Measurements from ENCODE around the gene MAP3K9.
"Not testable (repeated sequence)": the region's sequence is repeated elsewhere in the genome, so short reads cannot be mapped to it uniquely, and the experiment has no call there.

The MAP3K9 gene

DNA sequence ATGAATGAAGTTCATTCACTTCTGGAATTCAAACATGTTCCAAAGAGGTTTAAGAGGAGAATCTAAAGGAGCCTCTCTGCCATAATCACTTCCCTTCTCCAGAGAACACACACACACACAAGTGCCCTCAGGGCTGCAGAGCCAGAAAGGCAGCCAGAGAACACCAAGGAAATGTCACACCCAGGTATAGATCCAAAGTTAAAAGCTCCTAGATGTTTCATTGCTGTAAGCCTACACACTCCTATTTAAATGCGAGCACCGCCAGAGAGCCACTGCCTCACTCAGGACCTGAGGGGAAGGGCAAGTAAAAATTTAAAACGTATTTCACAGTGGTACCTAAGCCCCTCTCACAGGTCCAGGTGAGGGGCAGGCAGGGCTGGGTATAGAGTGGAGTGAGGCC is 85.2 kb downstream of the MAP3K9 start:
- DNase-seq (ENCODE audit: low spot score) = no peak

DNA sequence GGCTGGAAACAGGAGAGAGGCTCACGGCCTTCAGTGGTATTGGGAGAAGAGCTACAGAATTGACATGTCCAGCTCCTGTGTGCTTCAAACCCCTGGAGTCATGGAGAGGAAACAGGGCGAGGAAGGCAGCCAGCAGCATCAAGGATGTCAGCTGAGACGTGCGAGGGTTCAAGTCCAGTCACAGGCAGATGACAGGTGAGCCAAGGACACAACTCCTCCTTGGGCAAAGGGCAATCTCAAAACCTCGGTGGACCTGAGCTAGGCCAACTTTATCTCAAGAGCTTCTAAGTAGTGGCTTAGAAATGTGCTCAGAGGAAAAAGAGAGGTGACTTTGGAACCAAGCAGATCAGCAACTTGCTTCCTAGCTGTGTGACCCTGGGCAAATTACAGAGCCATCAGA is 86.0 kb downstream of the MAP3K9 start:
- no peak for DNase-seq (ENCODE audit: low spot score)

DNA sequence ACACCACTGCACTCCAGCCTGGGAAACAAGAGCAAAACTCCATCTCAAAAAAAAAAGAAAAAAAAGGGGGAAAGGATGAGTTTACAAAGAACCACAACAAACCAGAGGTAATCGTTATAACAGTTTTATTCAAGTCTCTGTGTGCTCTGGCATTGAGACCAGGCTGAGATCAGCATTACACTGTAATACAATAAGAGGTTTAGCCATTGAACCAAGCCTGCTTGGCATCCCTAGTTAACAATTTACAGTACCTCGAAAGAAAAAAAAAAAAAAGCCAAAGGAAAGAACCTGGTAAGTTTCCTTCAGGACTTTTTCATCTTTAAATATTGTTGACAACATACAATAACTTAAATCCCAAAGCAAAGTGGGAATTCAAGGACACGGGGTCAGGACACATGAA is 86.9 kb downstream of the MAP3K9 start:
- no peak for DNase-seq (ENCODE audit: low spot score)

DNA sequence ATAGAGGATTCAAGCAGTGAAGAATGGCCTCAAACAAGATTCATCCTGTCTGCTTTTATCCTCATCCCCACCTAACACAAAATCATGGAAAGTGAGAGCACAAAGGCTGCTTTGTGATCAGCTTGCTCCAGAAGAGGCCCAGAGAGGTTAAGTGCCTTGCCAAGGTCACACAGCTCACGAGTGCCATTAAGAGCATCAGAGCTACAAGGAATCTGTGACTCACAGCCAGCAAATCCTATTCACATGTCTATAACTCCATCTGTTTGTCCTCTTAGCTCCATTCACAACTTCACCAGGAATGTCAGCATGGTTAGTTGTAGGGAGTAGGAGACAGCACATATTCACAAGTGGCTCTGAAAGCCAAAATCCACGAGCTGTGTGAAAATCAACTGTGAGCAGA is 87.8 kb downstream of the MAP3K9 start:
- DNase-seq (ENCODE audit: low spot score) = no peak

DNA sequence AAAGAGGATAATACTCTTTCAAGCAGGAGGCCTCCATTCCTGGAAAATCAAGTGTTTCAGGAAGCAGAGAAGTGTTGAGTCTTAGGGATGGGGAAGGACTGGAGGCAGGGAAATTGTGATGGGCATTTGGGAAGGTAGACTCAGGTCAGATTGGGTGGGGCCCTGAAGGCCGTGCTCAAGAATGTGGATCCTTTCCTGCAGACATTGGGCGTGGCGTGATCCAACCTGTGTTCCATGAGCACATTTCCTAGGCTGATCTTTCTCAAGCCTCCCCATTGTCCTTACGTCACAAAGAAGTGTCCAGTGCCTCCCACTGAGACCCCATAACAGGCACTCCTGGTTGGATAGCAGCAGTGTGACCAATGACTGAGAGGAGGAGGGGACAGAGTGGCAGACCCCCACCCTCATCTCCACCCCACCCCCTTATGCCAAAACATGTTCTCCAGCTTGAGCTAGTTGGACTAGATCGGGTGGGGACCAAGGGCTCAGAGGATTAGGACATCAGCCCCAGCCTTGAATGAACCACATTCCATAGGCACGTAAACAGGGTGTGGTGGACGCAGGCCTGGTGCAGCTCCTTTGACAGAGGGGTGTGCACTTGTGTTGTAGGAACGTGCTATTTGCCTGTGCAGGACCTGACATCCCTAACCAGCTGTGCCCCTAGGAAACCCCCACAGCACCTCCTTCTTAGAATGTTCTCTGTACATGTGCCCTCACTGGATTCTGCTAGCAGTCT is 90.8 kb downstream of the MAP3K9 start:
- DNase-seq (ENCODE audit: low spot score) = no peak

DNA sequence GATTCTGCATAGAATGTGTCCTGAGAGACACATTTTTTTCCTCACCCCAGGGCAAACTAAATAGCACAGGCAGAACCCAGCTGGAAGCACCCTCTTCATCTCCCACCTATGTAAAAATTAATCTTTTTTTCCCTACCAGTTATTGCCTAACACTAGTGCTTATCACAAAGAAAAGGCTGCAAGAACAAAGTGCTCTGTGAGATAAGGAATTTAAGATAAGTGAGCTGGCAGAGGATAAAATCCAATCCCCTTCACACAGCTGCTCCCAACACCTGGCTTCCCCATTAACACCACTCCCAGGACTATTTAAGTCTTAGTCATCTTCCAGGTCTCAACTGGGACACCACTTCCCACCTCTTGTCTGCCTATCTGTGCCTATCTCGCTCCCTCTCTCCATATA is 92.4 kb downstream of the MAP3K9 start:
- no peak for DNase-seq (ENCODE audit: low spot score)

DNA sequence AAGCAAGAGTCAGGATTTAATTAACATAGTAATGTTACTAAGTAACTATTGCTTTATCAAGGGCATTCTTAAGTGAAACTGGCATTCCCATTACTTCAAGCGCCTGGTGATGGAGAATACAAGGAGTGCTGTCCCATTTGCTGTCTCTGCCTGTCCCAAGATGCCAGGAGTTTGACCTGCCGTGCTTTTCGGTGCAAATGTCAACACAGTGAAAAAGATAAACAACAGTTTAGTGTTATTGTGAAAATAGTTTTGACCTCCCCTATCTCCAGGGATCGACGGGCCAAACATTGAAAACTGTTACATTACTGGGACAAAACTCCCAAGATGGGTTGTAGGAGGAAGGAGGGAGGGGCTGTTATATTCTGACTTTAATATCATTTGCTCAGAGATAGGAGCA is 92.8 kb downstream of the MAP3K9 start:
- no peak for DNase-seq (ENCODE audit: low spot score)

DNA sequence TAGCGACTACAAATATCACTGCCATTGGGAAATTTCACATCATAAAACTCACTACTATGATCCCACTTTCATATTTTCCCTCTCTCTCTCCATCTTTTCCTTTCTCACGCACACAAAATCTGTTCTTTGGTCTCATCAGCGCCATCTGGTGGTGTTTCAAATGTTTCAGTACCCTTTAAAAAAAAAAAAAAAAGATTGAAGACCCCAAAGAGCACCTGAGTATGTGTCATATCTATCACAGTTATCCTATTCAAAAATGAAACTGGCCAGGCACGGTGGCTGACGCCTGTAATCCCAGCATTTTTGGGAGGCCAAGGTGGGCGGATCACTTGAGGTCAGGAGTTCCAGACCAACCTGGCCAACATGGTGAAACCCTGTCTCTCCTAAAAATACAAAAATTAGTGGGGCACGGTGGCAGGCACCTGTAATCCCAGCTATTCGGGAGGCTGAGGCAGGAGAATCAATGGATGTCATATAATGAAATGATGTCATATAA is 95.2 kb downstream of the MAP3K9 start:
- DNase-seq (ENCODE audit: low spot score) = no peak

DNA sequence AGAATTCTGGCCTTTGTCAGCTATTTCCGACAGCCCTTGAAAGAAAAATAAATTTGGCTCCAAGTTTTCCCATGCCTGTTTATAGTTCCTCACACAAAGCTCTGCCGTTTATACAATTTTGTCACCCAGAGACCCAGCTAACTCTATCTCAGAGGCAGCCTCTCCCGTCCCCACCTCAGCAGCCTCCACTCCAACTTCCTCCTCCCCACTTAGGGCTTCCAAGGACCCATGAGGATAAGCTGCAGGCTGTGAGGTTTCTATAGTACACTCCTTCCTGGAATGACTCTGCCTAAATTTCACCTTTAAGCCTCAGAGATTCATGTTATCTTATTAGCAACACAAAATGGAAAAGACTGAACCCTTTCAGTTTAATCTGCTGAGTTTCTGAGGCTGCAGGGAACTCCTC is 95.8 kb downstream of the MAP3K9 start:
- no peak for DNase-seq (ENCODE audit: low spot score)

DNA sequence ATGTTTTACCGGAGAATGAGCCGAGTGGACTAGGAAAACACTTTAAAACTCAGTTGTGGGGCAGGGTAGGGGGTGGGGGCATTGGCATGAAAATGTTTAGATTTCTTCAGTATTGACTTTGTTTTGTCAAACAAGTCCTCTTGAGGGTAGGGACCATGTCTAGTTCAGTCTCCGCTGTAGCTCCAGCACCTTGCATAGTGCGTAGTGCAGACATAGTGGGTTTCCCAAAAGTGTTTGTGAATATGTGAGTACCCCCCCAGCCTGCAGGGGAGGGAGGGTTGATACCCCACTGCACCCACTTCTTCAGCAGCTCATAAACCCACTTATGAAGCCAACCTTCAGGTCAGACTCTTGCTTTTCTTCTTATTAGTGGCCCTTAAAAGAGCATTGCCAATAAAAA is 96.2 kb downstream of the MAP3K9 start:
- no peak for DNase-seq (ENCODE audit: low spot score)

DNA sequence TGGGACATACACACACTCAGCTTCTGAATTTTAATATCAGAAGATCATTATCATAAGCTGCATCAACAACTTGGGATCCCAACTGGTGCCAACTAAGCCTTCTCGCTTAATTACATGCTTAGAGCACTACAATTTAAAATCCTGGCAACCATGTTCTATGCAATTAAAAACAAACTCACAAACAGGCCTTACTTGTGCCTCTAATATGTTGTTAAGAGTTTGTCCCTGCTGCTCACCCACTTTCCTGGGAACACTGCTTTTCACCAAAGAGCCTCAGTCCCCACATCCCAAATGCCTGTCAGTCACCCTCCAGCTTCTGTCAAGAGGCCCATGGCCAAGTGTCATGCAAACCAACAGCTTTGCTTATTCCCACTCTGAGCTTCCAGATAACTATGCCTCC is 97.9 kb downstream of the MAP3K9 start:
- DNase-seq (ENCODE audit: low spot score) = no peak

DNA sequence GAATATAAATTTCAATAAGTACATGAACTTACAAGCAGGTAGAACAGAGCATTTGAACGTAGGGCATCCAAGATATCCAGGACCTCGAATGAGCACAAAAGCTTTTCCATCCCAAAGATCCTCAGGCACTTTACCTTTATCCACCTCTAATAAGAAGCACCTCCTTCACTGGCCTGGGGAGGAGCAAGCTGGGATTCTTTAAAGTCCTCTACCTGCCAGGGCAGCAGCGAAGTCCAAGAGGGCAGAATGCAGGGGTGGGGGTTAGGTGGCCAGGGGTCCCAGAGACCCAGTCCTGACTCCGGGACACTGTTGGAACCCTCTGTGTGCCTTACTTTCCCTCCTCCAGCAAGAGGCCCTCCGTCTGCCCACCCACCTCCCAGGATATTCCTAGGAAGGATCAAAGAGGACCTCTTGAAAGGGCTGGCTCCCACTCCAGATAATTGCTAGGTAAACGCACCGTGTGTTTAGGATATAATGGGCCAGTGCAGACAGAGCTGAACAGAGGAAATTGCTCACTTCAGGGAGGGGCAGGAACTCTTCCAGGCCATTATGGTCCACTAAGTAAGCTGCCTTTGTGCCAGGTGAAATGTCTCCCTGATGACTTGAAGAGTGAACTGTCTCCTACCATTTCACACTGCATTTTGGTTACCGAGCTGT is 99.5 kb downstream of the MAP3K9 start:
- DNase-seq (ENCODE audit: low spot score) = no peak

DNA sequence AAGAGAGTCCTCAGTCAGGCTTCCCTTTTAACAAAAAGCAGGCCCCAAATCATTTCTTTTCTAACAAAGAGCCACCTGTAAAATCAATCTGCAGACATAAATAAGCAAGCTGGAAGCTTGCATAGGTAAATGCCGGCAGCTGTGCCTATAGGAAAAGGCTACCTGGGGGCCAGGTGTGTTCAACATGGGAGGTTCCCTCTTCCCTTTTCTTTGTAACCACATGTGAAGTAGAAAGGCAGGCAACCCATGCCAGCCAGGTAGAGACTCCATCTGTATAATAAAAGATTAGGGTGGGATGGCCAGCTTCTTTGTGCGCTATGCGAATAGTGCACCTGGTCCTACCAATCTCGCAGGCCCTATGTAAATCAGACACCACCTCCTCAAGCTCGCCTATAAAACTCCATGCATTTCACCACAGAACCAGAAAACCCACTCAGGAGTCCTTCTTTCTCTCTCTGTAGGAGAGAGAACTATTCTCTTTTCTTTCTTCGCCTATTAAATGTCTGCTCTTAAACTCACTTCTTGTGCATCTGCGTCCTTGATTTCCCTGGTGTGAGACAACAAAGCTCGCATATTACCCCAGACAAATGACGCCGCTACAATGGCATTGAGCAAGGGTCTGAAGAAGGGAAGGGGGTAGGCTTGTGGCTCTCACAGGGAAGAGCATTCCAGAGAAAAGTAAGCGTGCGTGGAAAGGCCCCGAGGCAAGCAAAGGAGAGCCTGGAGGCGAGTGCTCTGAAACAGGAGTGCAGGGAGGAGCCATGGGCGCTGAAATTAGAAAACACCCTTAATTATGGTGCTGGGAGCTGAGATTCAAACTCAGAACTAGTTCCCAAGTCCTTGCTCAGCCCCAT is 100.4 kb downstream of the MAP3K9 start:
- DNase-seq (ENCODE audit: low spot score) = no peak

DNA sequence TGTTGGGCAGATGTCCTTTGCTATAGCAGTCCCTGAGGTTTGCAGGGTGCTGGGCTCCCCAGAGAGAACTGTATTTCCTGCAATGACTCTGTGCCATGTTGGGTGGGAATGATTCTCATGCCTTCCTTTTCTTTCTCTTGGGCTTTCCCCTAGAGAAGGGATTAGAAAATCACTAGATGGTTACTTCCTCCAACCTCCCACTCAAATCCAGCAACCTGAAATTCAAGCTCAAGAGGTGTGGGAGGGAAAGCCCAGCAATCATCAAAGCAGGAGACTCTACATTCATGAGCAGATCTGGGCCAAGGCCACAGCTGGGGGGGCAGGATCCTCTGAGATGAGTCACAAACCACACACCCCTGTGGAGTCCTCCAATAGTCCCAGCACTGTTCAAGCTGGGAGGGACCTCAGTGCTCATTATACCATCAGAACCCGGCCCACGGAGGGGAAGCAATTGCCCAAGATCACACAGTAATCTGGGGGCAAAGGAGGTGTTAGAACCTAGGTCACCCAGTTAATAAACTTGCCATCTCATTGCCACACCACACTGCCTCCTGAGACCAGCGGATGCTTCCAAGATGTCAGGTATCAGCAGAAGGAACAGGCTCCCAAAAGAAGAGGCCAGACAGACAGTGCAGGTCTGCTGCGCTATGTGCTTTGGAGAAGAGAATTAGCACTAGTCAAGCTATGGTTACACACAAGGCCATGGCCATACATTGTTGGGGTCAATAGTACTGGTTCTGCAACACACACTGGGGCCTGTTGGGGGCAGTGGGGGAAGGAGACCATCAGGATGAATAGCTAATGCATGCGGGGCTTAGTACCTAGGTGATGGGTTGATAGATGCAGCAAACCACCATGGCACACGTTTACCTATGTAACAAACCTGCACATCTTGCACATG is 101.9 kb downstream of the MAP3K9 start:
- no peak for DNase-seq (ENCODE audit: low spot score)

DNA sequence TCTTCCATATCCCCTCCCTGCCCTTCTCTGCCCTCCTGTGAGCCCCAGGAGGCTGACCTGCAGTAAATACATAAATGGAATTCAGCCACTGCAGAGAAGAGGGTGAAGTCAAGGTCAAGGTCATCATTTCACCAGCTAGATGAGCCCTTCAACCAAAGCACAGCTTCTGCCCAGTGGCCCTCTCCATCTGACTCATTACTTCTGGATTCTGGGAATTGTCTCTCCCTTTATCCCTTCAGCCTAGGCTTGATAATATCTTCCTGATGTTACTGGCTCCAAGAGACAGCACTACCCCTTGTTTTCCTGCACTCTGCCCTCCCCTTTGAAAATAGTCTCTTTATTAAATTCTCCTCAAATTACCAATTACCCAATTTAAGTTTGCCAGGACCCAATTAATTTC is 103.1 kb downstream of the MAP3K9 start:
- no peak for DNase-seq (ENCODE audit: low spot score)

DNA sequence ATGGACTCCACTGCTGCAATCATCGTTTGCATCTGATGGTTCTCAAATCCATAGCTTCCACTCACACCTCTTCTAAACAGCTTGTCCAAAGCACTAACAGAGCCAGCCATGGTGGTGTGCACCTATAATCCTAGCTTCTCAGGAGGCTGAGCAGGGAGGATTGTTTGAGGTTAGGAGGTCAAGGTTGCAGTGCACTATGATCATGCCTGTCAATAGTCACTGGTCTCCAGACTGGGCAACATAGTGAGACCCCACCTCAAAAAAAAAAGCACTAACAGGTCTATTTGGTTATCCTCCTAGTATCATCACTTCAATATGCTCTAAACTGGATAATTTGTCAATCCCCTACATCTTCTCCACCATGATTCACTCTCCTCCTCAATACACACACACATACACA is 104.4 kb downstream of the MAP3K9 start:
- DNase-seq (ENCODE audit: low spot score) = no peak

DNA sequence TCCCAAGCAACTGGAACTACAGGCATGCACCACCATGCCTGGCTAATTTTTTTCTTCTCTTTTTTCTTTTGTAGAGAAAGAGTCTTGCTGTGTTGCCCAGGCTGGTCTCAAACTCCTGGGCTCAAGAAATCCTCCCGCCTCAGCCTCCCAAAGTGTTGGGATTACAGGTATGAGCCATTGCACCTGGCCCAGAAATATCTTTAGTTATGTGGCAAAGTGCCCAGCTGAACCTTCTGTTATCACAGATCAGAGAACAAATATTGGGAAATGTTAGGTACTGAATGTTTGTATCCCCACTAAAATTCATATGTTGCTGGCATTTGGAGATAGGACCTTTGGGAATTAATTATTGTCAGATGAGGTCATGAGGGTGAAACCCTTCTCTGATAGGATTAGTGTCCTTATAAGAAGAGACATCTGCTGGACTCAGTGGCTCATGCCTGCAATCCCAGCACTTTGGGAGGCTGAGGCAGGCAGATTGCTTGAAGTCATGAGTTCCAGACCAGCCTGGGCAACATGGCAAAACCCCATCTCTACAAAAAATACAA is 105.6 kb downstream of the MAP3K9 start:
- not testable (repeated sequence) for DNase-seq (ENCODE audit: low spot score)

DNA sequence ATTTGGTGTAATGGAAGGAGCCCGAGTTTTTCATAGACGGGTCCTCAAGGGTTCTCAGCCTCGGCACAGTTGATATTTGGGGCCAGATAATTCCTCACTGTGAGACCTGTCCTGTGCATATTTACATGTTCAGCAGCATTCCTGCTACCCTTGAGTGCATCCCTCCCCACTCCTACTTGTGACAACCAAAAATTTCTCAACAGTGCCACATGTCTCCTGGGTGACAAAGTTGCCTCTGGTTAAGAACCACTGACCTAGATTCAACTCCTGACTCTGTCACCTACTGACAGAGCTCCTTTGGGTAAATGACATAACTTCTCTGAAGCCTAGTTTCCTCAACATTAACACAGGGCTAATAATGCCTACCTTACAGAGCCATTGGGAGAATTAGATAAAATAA is 107.2 kb downstream of the MAP3K9 start:
- no peak for DNase-seq (ENCODE audit: low spot score)

DNA sequence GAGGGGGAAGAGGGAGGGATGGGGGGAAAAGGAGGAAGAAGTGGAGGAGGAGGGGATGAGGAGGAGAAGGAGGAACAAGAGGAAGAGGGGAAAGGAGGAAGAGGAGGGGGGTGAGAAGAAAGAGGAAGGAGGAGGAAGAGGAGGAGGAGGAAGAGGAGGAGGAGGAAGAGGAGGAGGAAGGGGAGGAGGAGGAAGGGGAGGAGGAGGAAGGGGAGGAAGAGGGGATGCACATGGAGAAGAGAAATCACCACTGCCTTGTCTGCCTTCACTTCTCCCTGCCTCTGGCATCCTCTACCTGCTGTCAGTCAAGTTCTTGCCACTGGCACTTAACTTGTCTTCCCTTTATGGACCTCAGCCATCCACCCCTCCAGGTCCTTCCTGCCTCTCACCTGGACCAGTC is 107.7 kb downstream of the MAP3K9 start:
- no peak for DNase-seq (ENCODE audit: low spot score)

DNA sequence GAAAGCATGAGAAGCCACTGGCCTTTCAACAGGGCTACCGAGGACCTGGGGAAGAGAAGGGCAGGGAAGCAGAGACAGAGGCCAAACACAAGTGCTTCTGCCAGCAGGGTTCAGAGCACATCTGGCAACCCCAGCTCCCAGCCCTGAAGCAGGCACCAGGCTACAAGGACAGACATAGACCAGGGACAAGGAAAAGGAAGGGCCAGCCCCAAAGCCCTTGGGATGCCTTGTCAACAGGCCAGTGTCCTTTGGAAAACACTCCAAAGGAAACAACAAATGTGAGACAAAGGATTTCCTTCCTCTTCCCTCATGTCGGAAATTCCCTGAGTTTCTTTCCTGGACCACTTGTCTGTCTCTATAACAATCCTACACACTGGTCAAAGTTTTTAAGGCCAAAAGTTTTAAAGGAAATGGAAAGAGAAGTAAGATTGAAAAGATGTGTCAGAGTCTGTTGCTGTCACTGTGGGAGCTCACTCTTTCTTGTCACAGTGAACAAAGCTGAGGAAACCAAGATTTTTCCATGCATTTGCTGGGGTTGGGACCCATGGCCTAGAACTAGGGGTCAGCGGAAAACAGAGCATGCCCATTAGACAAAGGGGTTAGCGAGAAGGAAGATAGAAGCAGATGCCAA is 108.2 kb downstream of the MAP3K9 start:
- no peak for DNase-seq (ENCODE audit: low spot score)

DNA sequence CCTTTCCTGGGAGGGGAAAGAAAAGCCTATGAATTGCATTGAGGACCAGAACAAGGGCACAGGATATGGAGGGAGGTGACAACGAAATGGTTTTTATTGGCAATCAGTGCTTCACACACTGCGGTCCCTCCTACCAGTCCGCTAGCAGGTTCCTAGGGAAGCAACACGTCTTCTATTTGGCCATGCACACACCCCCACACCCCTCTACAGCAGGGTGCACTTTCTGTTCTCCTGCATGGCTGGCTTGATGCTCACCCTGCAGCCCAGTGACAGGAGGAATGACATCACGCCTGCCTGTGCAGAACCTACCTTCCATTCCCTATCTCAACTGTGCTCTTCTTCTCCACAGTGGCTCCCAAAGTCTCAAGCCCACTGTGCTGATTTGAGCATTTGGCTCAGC is 109.7 kb downstream of the MAP3K9 start:
- DNase-seq (ENCODE audit: low spot score) = no peak
